Hepatocyte (in vitro differentiated cells): ENCODE data around the gene ASXL1. TPM values are rescaled to one million over a fixed set of nuclear protein-coding genes. Genes with fewer than 3 reads are reported as not detected.
"Not testable (repeated sequence)": the region's sequence is repeated elsewhere in the genome, so short reads cannot be mapped to it uniquely, and the experiment has no call there.

Experiments
- DNase-seq: peaks from one replicate; pipeline ENCODE4 v3.0.0-alpha.2; 2016; ENCODE audit warnings: low spot score
- H2AFZ ChIP-seq: fragments of 200-600 bp; sonication (generic); 2 replicates; pipeline ENCODE4 v1.6.0; 2016; ENCODE audit warnings: antibody characterized with exemption, mild to moderate bottlenecking
- H3K27ac ChIP-seq: fragments of 200-600 bp; sonication (generic); 2 replicates; pipeline ENCODE4 v1.5.1; 2016; ENCODE audit warnings: mild to moderate bottlenecking
- H3K27me3 ChIP-seq: fragments of 200-600 bp; sonication (generic); 2 replicates; pipeline ENCODE4 v1.6.1; 2016
- H3K36me3 ChIP-seq: fragments of 200-600 bp; sonication (generic); replicated peaks from 2 replicates; pipeline ENCODE4 v1.5.1; 2016; ENCODE audit warnings: low read depth; ENCODE audit not compliant: insufficient read depth
- H3K4me1 ChIP-seq: fragments of 200-600 bp; sonication (generic); 2 replicates; pipeline ENCODE4 v1.5.1; 2016; ENCODE audit warnings: mild to moderate bottlenecking, moderate library complexity; ENCODE audit not compliant: insufficient read depth
- H3K4me2 ChIP-seq: fragments of 200-600 bp; sonication (generic); 2 replicates; pipeline ENCODE4 v1.6.0; 2016
- H3K4me3 ChIP-seq: fragments of 200-600 bp; sonication (generic); 2 replicates; pipeline ENCODE4 v1.5.1; 2016; ENCODE audit warnings: mild to moderate bottlenecking
- H3K79me2 ChIP-seq: fragments of 200-600 bp; sonication (generic); 2 replicates; pipeline ENCODE4 v1.6.0; 2017; ENCODE audit warnings: mild to moderate bottlenecking
- H3K9me2 ChIP-seq: fragments of 200-600 bp; sonication (generic); replicated peaks from 2 replicates; pipeline ENCODE4 v1.6.0; 2017; ENCODE audit warnings: mild to moderate bottlenecking; ENCODE audit not compliant: insufficient read depth
- H3K9me3 ChIP-seq: fragments of 200-600 bp; sonication (generic); 2 replicates; pipeline ENCODE4 v1.5.1; 2016; ENCODE audit warnings: low read depth, mild to moderate bottlenecking
- H4K20me1 ChIP-seq: fragments of 200-600 bp; sonication (generic); 2 replicates; pipeline ENCODE4 v1.6.0; 2016; ENCODE audit warnings: mild to moderate bottlenecking; ENCODE audit not compliant: insufficient read depth, poor library complexity, severe bottlenecking
- CTCF ChIP-seq: fragments of 200-600 bp; sonication (generic); IDR thresholded peaks from 2 replicates; pipeline ENCODE4 v1.5.1; 2016; ENCODE audit warnings: antibody characterized with exemption, mild to moderate bottlenecking; ENCODE audit not compliant: poor library complexity
- EZH2 ChIP-seq: fragments of 200-600 bp; sonication (generic); IDR thresholded peaks from 2 replicates; pipeline ENCODE4 v1.6.1; 2016; ENCODE audit warnings: antibody characterized with exemption, mild to moderate bottlenecking, borderline replicate concordance
- EZH2phosphoT487 ChIP-seq: fragments of 200-600 bp; sonication (generic); IDR thresholded peaks from one replicate; pipeline ENCODE4 v1.6.1; 2018; ENCODE audit warnings: antibody characterized with exemption, mild to moderate bottlenecking, low read depth, moderate library complexity; ENCODE audit not compliant: unreplicated experiment, severe bottlenecking
- WGBS: methylation state at CpG from one replicate; pipeline ENCODE4 v1.1.6; 2016; ENCODE audit warnings: low lambda C conversion rate; ENCODE audit errors: missing lambda C conversion rate; 5-methylcytosine and 5-hydroxymethylcytosine counted together
- polyA plus RNA-seq: library from polyadenylated mRNA; unstranded; fragments of >200 nt; fragmentation: Nextera tagmentation; extraction: Ambion mirVana; gene quantifications from 2 replicates; pipeline ENCODE4 v1.2.1, GENCODE V29; 2016
- total RNA-seq: library from RNA; depleted of rRNA; stranded (reverse); fragments of >200 nt; gene quantifications from 2 replicates; pipeline ENCODE4 v1.2.3, GENCODE V29; 2014

Gene ASXL1
- total and polyA plus RNA-seq, 2 experiments from 2014 or later, result 82.0 to 95.6 TPM

GRCh38 chr20:32370897-32371296 is 12.8 kb downstream of the ASXL1 start:
- Histone ChIP-seq H3K9me2 (no peaks in the 10 kb centered on the region), H3K4me2 (no peak overlapping the region), H3K27ac (no peak overlapping the region), H3K4me1 (peaks cover 28% of the 10 kb centered on the region), H3K36me3 (peaks cover 11% of the 10 kb centered on the region), H3K9me3 (no peaks in the 10 kb centered on the region), H4K20me1 (peaks cover 45% of the 10 kb centered on the region), H3K27me3 (no peaks in the 10 kb centered on the region), H3K79me2 (peaks cover 100% of the 10 kb centered on the region), H2AFZ (no peak overlapping the region), H3K4me3 (no peak overlapping the region)
- 94% methylated on average over 2 of the region's 2 CpGs for WGBS
- DNase-seq, result no peak
- no peak for TF ChIP-seq EZH2phosphoT487
- no peak for TF ChIP-seq EZH2
- TF ChIP-seq CTCF, result no peak

GRCh38 chr20:32378461-32378860 is 20.3 kb downstream of the ASXL1 start:
- peaks cover 97% of the 10 kb centered on the region for H3K79me2 ChIP-seq
- H3K4me3 ChIP-seq, result no peak overlapping the region
- H3K4me1 ChIP-seq, result no peaks in the 10 kb centered on the region
- 82% methylated on average over 2 of the region's 2 CpGs for WGBS
- DNase-seq, result no peak
- no peaks in the 10 kb centered on the region for H3K9me3 ChIP-seq
- H2AFZ ChIP-seq, result no peak overlapping the region
- TF ChIP-seq CTCF, result no peak
- TF ChIP-seq EZH2phosphoT487, result no peak
- no peak for TF ChIP-seq EZH2
- no peak overlapping the region for H3K4me2 ChIP-seq
- no peaks in the 10 kb centered on the region for H3K27me3 ChIP-seq
- H4K20me1 ChIP-seq, result peaks cover 4% of the 10 kb centered on the region
- H3K27ac ChIP-seq, result no peak overlapping the region
- H3K36me3 ChIP-seq, result peaks cover 7% of the 10 kb centered on the region
- H3K9me2 ChIP-seq, result no peaks in the 10 kb centered on the region

GRCh38 chr20:32380037-32380436 is 21.9 kb downstream of the ASXL1 start:
- not testable (repeated sequence) for H2AFZ ChIP-seq, H3K4me1 ChIP-seq, H3K36me3 ChIP-seq, H3K9me3 ChIP-seq, H3K4me3 ChIP-seq, H3K9me2 ChIP-seq, H4K20me1 ChIP-seq, DNase-seq, H3K27ac ChIP-seq, H3K4me2 ChIP-seq, H3K27me3 ChIP-seq
- H3K79me2 ChIP-seq, result peaks cover 97% of the 10 kb centered on the region
- WGBS, result 89% methylated on average over 9 of the region's 9 CpGs

- H3K36me3 ChIP-seq, result peaks cover under 1% of the 10 kb centered on the region
- H4K20me1 ChIP-seq, result peaks cover 16% of the 10 kb centered on the region
- no peak overlapping the region for H3K27ac ChIP-seq
- H2AFZ ChIP-seq, result no peak overlapping the region
- WGBS, result 92% methylated on average over 3 of the region's 3 CpGs
- H3K4me3 ChIP-seq, result no peak overlapping the region
- no peaks in the 10 kb centered on the region for H3K9me3 ChIP-seq
- DNase-seq, result no peak
- H3K27me3 ChIP-seq, result no peaks in the 10 kb centered on the region
- peaks cover 13% of the 10 kb centered on the region for H3K4me1 ChIP-seq
- no peaks in the 10 kb centered on the region for H3K9me2 ChIP-seq
- no peak overlapping the region for H3K4me2 ChIP-seq
- TF ChIP-seq CTCF (no peak), EZH2phosphoT487 (no peak), EZH2 (no peak)
- H3K79me2 ChIP-seq, result peaks cover 97% of the 10 kb centered on the region
These were observed 22.6 kb downstream of the ASXL1 start for GRCh38 chr20:32380745-32381144.
